GM10248 (cell line): Measurements from ENCODE around the gene DMBX1.

Experiments
- CTCF ChIA-PET: fragments of 300-600 bp; sonication (Branson Sonifier 250); formaldehyde crosslinking; extraction: SDS; loops from one replicate; lab custom pipeline; 2021; ENCODE audit warnings: antibody characterized with exemption; lab: Yijun Ruan, JAX
- POLR2A ChIA-PET: fragments of 350-650 bp; sonication (Branson Sonifier 250); formaldehyde crosslinking; extraction: SDS; loops from one replicate; lab custom pipeline; 2020; ENCODE audit warnings: antibody characterized with exemption; lab: Yijun Ruan, JAX
- DNase-seq: peaks from one replicate; pipeline ENCODE4 v3.0.0; 2012; ENCODE audit errors: extremely low spot score
- TF ChIP-seq, protein P1 (sequence below): IDR thresholded peaks from 2 replicates; pipeline ENCODE4 v1.5.1; 2012; ENCODE audit warnings: mild to moderate bottlenecking, low read depth; ENCODE audit errors: extremely low read depth, missing control alignments, control extremely low read depth

Gene DMBX1

GRCh38 chr1:46451948-46452930 lies 37.4 kb upstream of the DMBX1 start:
- ChIA-PET POLR2A (no interaction called here), CTCF (interaction anchor here (0.7 to 3.4 kb wide), 4 partner anchors 11 to 81 kb away, joined by 3 to 17 read pairs (median 3); no protein-coding TSS in a partner anchor)
- TF ChIP-seq, protein P1, sequence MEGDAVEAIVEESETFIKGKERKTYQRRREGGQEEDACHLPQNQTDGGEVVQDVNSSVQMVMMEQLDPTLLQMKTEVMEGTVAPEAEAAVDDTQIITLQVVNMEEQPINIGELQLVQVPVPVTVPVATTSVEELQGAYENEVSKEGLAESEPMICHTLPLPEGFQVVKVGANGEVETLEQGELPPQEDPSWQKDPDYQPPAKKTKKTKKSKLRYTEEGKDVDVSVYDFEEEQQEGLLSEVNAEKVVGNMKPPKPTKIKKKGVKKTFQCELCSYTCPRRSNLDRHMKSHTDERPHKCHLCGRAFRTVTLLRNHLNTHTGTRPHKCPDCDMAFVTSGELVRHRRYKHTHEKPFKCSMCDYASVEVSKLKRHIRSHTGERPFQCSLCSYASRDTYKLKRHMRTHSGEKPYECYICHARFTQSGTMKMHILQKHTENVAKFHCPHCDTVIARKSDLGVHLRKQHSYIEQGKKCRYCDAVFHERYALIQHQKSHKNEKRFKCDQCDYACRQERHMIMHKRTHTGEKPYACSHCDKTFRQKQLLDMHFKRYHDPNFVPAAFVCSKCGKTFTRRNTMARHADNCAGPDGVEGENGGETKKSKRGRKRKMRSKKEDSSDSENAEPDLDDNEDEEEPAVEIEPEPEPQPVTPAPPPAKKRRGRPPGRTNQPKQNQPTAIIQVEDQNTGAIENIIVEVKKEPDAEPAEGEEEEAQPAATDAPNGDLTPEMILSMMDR, result no peak
- DNase-seq, result no peak

GRCh38 chr1:46452931-46453325 lies 36.7 kb upstream of the DMBX1 start:
- TF ChIP-seq, protein P1, result no peak
- POLR2A ChIA-PET, result no interaction called here
- no peak for DNase-seq
- CTCF ChIA-PET, result interaction anchor here (0.7 to 3.4 kb wide), 4 partner anchors 11 to 74 kb away, joined by 3 to 17 read pairs (median 4); no protein-coding TSS in a partner anchor

GRCh38 chr1:46453449-46453848 lies 36.2 kb upstream of the DMBX1 start:
- CTCF ChIA-PET, result interaction anchor here (1.0 to 2.6 kb wide), 4 partner anchors 9 to 39 kb away, joined by 3 to 11 read pairs (median 4); no protein-coding TSS in a partner anchor
- TF ChIP-seq, protein P1, result no peak
- POLR2A ChIA-PET, result no interaction called here
- no peak for DNase-seq

DNA sequence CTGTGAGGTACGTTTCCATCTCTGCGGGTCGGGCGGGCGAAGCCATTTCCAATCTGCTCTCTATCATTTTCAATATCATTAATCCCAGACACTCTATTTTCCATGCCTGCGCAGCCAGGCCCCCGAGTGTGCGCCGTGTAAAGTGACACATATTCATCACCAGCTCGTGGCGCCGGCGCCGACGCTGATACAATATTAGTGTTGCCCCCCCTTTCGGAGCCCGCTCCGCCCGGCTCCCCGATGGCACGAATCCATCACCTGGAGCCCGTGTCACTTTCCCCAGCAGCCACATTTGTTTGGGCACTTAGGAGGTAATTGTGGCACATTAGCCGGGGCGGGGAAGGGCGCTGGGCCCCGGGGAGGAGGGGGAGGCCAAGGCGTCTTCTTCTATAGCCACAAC lies 33.7 kb upstream of the DMBX1 start:
- ChIA-PET POLR2A (no interaction called here), CTCF (interaction anchor here (1.3 to 2.6 kb wide), 4 partner anchors 9 to 21 kb away, joined by 3 to 11 read pairs (median 4); no protein-coding TSS in a partner anchor)
- TF ChIP-seq, protein P1, result no peak
- no peak for DNase-seq

GRCh38 chr1:46456411-46456963 lies 33.1 kb upstream of the DMBX1 start:
- POLR2A ChIA-PET, result no interaction called here
- TF ChIP-seq, protein P1, result no peak
- CTCF ChIA-PET, result interaction anchor here (1.3 to 1.8 kb wide), 3 partner anchors 9 to 20 kb away, joined by 3 to 5 read pairs (median 4); no protein-coding TSS in a partner anchor
- no peak for DNase-seq

DNA sequence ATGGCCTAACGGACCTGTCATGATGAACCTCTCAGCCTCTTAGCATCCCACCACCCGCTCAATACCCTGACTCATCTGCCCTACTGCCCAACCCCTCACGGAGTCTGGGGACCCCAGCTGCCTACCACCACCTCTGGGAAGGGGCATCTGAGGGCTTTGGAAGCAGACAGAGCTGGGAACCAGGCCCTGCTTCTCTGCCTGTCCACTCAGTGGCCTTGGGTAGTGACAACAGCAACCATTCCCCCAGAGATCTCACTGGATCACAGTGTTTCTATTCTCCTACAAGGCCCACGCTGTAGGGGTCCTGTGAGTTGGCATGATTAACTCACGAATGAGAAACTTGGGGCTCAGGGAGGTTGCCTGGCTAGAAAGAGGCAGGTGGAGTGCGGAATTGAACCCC lies 32.5 kb upstream of the DMBX1 start:
- POLR2A ChIA-PET, result no interaction called here
- no peak for DNase-seq
- CTCF ChIA-PET, result interaction anchor here (1.3 to 2.2 kb wide), 4 partner anchors 10 to 70 kb away, joined by 4 to 14 read pairs (median 6); no protein-coding TSS in a partner anchor
- TF ChIP-seq, protein P1, result no peak
